Measurements from ENCODE around the gene ENHO.

GRCh38 chr9:34572092-34572491 is 49.3 kb upstream of the ENHO start:
- TF ChIP-seq CTCF (IDR thresholded peaks at IDR 0.05) (no peak), EZH2phosphoT487 (IDR thresholded peaks at IDR 0.05) (no peak), EZH2 (IDR thresholded peaks at IDR 0.05) (no peak)
